H1 (cell line): ENCODE results near the gene STK40. TPM values are rescaled to one million over a fixed set of nuclear protein-coding genes. Genes with fewer than 3 reads are reported as not detected.

Experiments
- CTCF ChIA-PET: fragments of 300-600 bp; sonication (Branson Sonifier 250); formaldehyde crosslinking; loops from one replicate; lab custom pipeline; 2021; ENCODE audit not compliant: partially characterized antibody; lab: Charles Lee
- POLR2A ChIA-PET: fragments of 300-600 bp; sonication (Branson Sonifier 250); formaldehyde crosslinking; loops from one replicate; lab custom pipeline; 2021; ENCODE audit warnings: inconsistent platforms; ENCODE audit not compliant: partially characterized antibody; lab: Charles Lee
- DNase-seq, 2 experiments: peaks; one replicate each; pipeline versions ENCODE4 v3.0.0 to v3.0.0-alpha.2; 2010 to 2022; ENCODE audit warnings: low spot score in 2 of 2, low read depth in 1 of 2, mixed read lengths in 1 of 2
- FAIRE-seq: peaks from 2 replicates; lab custom pipeline; 2011; peaks lifted over from hg19 to GRCh38; lab: Jason Lieb, UNC
- H2AFZ ChIP-seq: 2 replicates; pipeline ENCODE4 v1.8.1; 2012; ENCODE audit warnings: low read length, inconsistent platforms
- H2AK5ac ChIP-seq: 2 replicates; pipeline ENCODE4 v1.6.1; 2013; ENCODE audit warnings: low read depth, low read length
- H2BK120ac ChIP-seq: replicated peaks from 2 replicates; pipeline ENCODE3; 2013; ENCODE audit warnings: low read depth, low read length, inconsistent platforms
- H2BK12ac ChIP-seq: 2 replicates; pipeline ENCODE4 v1.6.1; 2013; ENCODE audit warnings: low read depth, low read length
- H2BK15ac ChIP-seq: 2 replicates; pipeline ENCODE4 v1.6.1; 2013; ENCODE audit warnings: low read length
- H2BK20ac ChIP-seq: 2 replicates; pipeline ENCODE4 v1.6.1; 2013; ENCODE audit warnings: low read length
- H2BK5ac ChIP-seq: 2 replicates; pipeline ENCODE4 v1.6.1; 2013; ENCODE audit warnings: low read depth, low read length
- H3K14ac ChIP-seq: 2 replicates; pipeline ENCODE4 v1.6.1; 2013; ENCODE audit warnings: inconsistent platforms; ENCODE audit not compliant: insufficient read length
- H3K18ac ChIP-seq: 2 replicates; pipeline ENCODE4 v1.6.1; 2013; ENCODE audit warnings: low read length; ENCODE audit errors: extremely low read depth
- H3K23ac ChIP-seq: 2 replicates; pipeline ENCODE4 v1.6.1; 2013; ENCODE audit warnings: inconsistent platforms; ENCODE audit not compliant: insufficient read length
- H3K23me2 ChIP-seq: 2 replicates; pipeline ENCODE4 v1.6.1; 2013; ENCODE audit warnings: low read depth, low read length
- H3K27ac ChIP-seq: 2 replicates; pipeline ENCODE4 v1.6.1; 2011; ENCODE audit warnings: low read depth, low read length, inconsistent platforms
- H3K27me3 ChIP-seq, 4 experiments: replicated peaks in 1 of 4; 1 replicate in 1 of 4; 2 replicates in 3 of 4; pipeline versions ENCODE4 v1.6.1 to v1.8.1; 2011 to 2013; ENCODE audit warnings: low read length in 3 of 4, mild to moderate bottlenecking in 3 of 4, inconsistent platforms in 2 of 4, mixed read lengths in 2 of 4, moderate library complexity in 1 of 4; ENCODE audit not compliant: control insufficient read depth in 3 of 4, insufficient read depth in 3 of 4; ENCODE audit errors: extremely low read depth in 1 of 4
- H3K36me3 ChIP-seq, 4 experiments: 2 replicates each; pipeline versions ENCODE4 v1.6.1 to v1.8.1; 2011 to 2013; ENCODE audit warnings: mild to moderate bottlenecking in 4 of 4, low read length in 3 of 4, moderate library complexity in 2 of 4, control low read depth in 1 of 4, inconsistent platforms in 1 of 4; ENCODE audit not compliant: insufficient read depth in 4 of 4, control insufficient read depth in 2 of 4
- H3K4ac ChIP-seq: replicated peaks from 2 replicates; pipeline ENCODE3; 2013; ENCODE audit warnings: low read length, low read depth, mixed read lengths, inconsistent platforms; ENCODE audit not compliant: insufficient read length
- H3K4me1 ChIP-seq, 4 experiments: replicated peaks in 1 of 4; 1 replicate in 1 of 4; 2 replicates in 3 of 4; pipeline versions ENCODE4 v1.6.1 to v1.8.1; 2011 to 2013; ENCODE audit warnings: low read length in 3 of 4, inconsistent platforms in 2 of 4, mixed read lengths in 1 of 4; ENCODE audit not compliant: insufficient read depth in 4 of 4, control insufficient read depth in 3 of 4
- H3K4me2 ChIP-seq, 2 experiments: 2 replicates each; pipeline versions ENCODE4 v1.6.1 to v1.8.1; 2011 to 2013; ENCODE audit warnings: low read depth in 2 of 2, low read length in 2 of 2, control low read depth in 1 of 2, inconsistent platforms in 1 of 2, mild to moderate bottlenecking in 1 of 2; ENCODE audit not compliant: insufficient read depth in 1 of 2
- H3K4me3 ChIP-seq, 4 experiments: fragments of 200-600, 300-600 bp in 1 of 4; sonication (generic), shearing (Covaris generic), sonication (Bioruptor Twin) in 1 of 4; 2 replicates each; pipeline versions ENCODE4 v1.5.1 to v1.8.1; 2011 to 2016; ENCODE audit warnings: low read length in 4 of 4, low read depth in 3 of 4, control low read depth in 2 of 4, inconsistent platforms in 2 of 4, mild to moderate bottlenecking in 2 of 4, mixed read lengths in 1 of 4, moderate library complexity in 1 of 4; ENCODE audit not compliant: insufficient read depth in 2 of 4; ENCODE audit errors: extremely low read depth in 1 of 4
- H3K56ac ChIP-seq: replicated peaks from 2 replicates; pipeline ENCODE3; 2013; ENCODE audit warnings: low read depth, mild to moderate bottlenecking, mixed read lengths, low read length, inconsistent platforms; ENCODE audit not compliant: insufficient read length
- H3K79me1 ChIP-seq: 2 replicates; pipeline ENCODE4 v1.6.1; 2013; ENCODE audit warnings: low read depth, low read length, control low read depth
- H3K79me2 ChIP-seq, 2 experiments: 2 replicates each; pipeline versions ENCODE4 v1.6.1 to v1.8.1; 2012 to 2013; ENCODE audit warnings: low read length in 2 of 2, mild to moderate bottlenecking in 2 of 2, inconsistent platforms in 1 of 2; ENCODE audit not compliant: insufficient read depth in 2 of 2, control insufficient read depth in 1 of 2
- H3K9ac ChIP-seq, 4 experiments: replicated peaks in 1 of 4; 1 replicate in 1 of 4; 2 replicates in 3 of 4; pipeline versions ENCODE4 v1.6.1 to v1.8.1; 2011 to 2013; ENCODE audit warnings: low read depth in 3 of 4, low read length in 3 of 4, control low read depth in 2 of 4, mild to moderate bottlenecking in 2 of 4, moderate library complexity in 2 of 4, inconsistent platforms in 1 of 4; ENCODE audit errors: extremely low read depth in 1 of 4
- H3K9me3 ChIP-seq, 2 experiments: 2 replicates each; pipeline versions ENCODE4 v1.6.1 to v1.8.1; 2012 to 2013; ENCODE audit warnings: mild to moderate bottlenecking in 2 of 2, moderate library complexity in 2 of 2, control low read depth in 1 of 2, inconsistent platforms in 1 of 2, low read depth in 1 of 2, low read length in 1 of 2, mixed read lengths in 1 of 2; ENCODE audit not compliant: insufficient read depth in 2 of 2
- H4K20me1 ChIP-seq, 2 experiments: replicated peaks in 1 of 2; 2 replicates each; pipeline versions ENCODE3 to v1.8.1; 2011 to 2013; ENCODE audit warnings: inconsistent platforms in 2 of 2, low read length in 2 of 2, mild to moderate bottlenecking in 1 of 2; ENCODE audit not compliant: insufficient read depth in 2 of 2, control insufficient read depth in 1 of 2
- H4K5ac ChIP-seq: 2 replicates; pipeline ENCODE4 v1.6.1; 2013; ENCODE audit warnings: low read length, low read depth, mixed read lengths, inconsistent platforms; ENCODE audit not compliant: insufficient read length
- H4K8ac ChIP-seq: 2 replicates; pipeline ENCODE4 v1.8.0; 2013; ENCODE audit warnings: mild to moderate bottlenecking, moderate library complexity, low read length, inconsistent platforms; ENCODE audit not compliant: insufficient read depth; ENCODE audit errors: extremely low read depth
- H4K91ac ChIP-seq: replicated peaks from 2 replicates; pipeline ENCODE3; 2013; ENCODE audit warnings: low read length, mixed read lengths, inconsistent platforms; ENCODE audit not compliant: insufficient read length
- BACH1 ChIP-seq: IDR thresholded peaks from 2 replicates; pipeline ENCODE4 v1.6.1; 2012; ENCODE audit warnings: low read length, improper control_type of control experiment
- CEBPB ChIP-seq: IDR thresholded peaks from 2 replicates; pipeline ENCODE4 v1.6.1; 2012; ENCODE audit warnings: low read depth, low read length
- GTF2F1 ChIP-seq: IDR thresholded peaks from 2 replicates; pipeline ENCODE4 v1.6.1; 2012; ENCODE audit warnings: low read depth, low read length, improper control_type of control experiment, borderline replicate concordance
- HDAC2 ChIP-seq, 2 experiments: fragments of 300-600 bp in 1 of 2; sonication (generic) in 1 of 2; IDR thresholded peaks; 2 replicates each; pipeline ENCODE4 v1.6.1; 2011 to 2012; ENCODE audit warnings: low read depth in 2 of 2, low read length in 2 of 2, mild to moderate bottlenecking in 2 of 2, moderate library complexity in 2 of 2, borderline replicate concordance in 1 of 2, inconsistent platforms in 1 of 2
- KDM5A ChIP-seq: fragments of 200-600 bp; IDR thresholded peaks from 2 replicates; pipeline ENCODE4 v1.7.1; 2012; ENCODE audit warnings: mild to moderate bottlenecking, low read length, inconsistent platforms, mixed read lengths
- MAFK ChIP-seq: IDR thresholded peaks from 2 replicates; pipeline ENCODE4 v1.6.1; 2012; ENCODE audit warnings: low read depth, mild to moderate bottlenecking, improper control_type of control experiment, low read length
- NANOG ChIP-seq: IDR thresholded peaks from 2 replicates; pipeline ENCODE4 v1.6.1; 2011; ENCODE audit warnings: low read length, low read depth, mild to moderate bottlenecking, inconsistent platforms; ENCODE audit not compliant: insufficient read depth, poor library complexity, severe bottlenecking
- POLR2A ChIP-seq, 2 experiments: IDR thresholded peaks; 1 replicate in 1 of 2; 2 replicates in 1 of 2; pipeline ENCODE4 v1.6.1; 2011; ENCODE audit warnings: low read depth in 2 of 2, low read length in 2 of 2, mild to moderate bottlenecking in 2 of 2; ENCODE audit errors: control extremely low read depth in 1 of 2
- POLR2AphosphoS5 ChIP-seq: IDR thresholded peaks from 2 replicates; pipeline ENCODE4 v1.6.1; 2011; ENCODE audit warnings: low read depth, low read length
- SIN3A ChIP-seq, 2 experiments: IDR thresholded peaks in 1 of 2; conservative IDR thresholded peaks in 1 of 2; 2 replicates each; pipeline ENCODE4 v1.6.1; 2011 to 2012; ENCODE audit warnings: low read length in 2 of 2, improper control_type of control experiment in 1 of 2, low read depth in 1 of 2, mild to moderate bottlenecking in 1 of 2
- SP1 ChIP-seq: IDR thresholded peaks from 2 replicates; pipeline ENCODE4 v1.6.1; 2011; ENCODE audit warnings: low read depth, low read length
- SP4 ChIP-seq: IDR thresholded peaks from 2 replicates; pipeline ENCODE4 v1.6.1; 2012; ENCODE audit warnings: low read length, inconsistent platforms
- SUZ12 ChIP-seq: fragments of 200-600 bp; sonication (generic); IDR thresholded peaks from 2 replicates; pipeline ENCODE4 v1.6.1; 2012; ENCODE audit warnings: mild to moderate bottlenecking, inconsistent platforms, low read length, moderate library complexity, mixed read lengths
- TAF1 ChIP-seq: IDR thresholded peaks from 2 replicates; pipeline ENCODE4 v1.6.1; 2011; ENCODE audit warnings: mild to moderate bottlenecking, low read depth, low read length
- YY1 ChIP-seq: IDR thresholded peaks from 2 replicates; pipeline ENCODE4 v1.6.1; 2011; ENCODE audit warnings: low read depth, mild to moderate bottlenecking, low read length
- WGBS, 2 experiments: shearing (Covaris generic) in 1 of 2; methylation state at CpG; one replicate each; pipeline versions ENCODE4 v1.1.6 to v1.1.7; 2013 to 2015; ENCODE audit warnings: low lambda C conversion rate in 2 of 2, mixed read lengths in 2 of 2, inconsistent platforms in 1 of 2, low coverage in 1 of 2, missing lambda C conversion rate in 1 of 2; ENCODE audit not compliant: insufficient replicate concordance in 2 of 2, insufficient coverage in 1 of 2, insufficient read length in 1 of 2; ENCODE audit errors: extremely low coverage in 1 of 2, missing lambda C conversion rate in 1 of 2; 5-methylcytosine and 5-hydroxymethylcytosine counted together
- polyA plus RNA-seq, 7 experiments: library from polyadenylated mRNA; depleted of rRNA in 3 of 7; stranded (reverse) in 5 of 7; unstranded in 2 of 7; fragments of >200 nt in 5 of 7; fragments of 200-250 nt in 2 of 7; gene quantifications; 1 replicate in 5 of 7; 2 replicates in 1 of 7; 4 replicates in 1 of 7; pipeline versions ENCODE4 v1.2.1 to v1.2.3, GENCODE V29; 2011 to 2013; ENCODE audit warnings: missing spikeins in 2 of 7, mixed read lengths in 2 of 7
- total RNA-seq: library from RNA; stranded (reverse); fragmentation: NEBNext Ultra II Directional; extraction: Animal tissue kit (Norgen Biotek cat#: 25700); gene quantifications from 2 replicates; pipeline ENCODE4 v1.2.1, GENCODE V29; 2021

STK40 gene
- total and polyA plus RNA-seq, 2 of the 8 experiments (the other 6 are each of a cell fraction or from before 2014, with no cell fraction given), result 13.6 to 28.6 TPM

DNA sequence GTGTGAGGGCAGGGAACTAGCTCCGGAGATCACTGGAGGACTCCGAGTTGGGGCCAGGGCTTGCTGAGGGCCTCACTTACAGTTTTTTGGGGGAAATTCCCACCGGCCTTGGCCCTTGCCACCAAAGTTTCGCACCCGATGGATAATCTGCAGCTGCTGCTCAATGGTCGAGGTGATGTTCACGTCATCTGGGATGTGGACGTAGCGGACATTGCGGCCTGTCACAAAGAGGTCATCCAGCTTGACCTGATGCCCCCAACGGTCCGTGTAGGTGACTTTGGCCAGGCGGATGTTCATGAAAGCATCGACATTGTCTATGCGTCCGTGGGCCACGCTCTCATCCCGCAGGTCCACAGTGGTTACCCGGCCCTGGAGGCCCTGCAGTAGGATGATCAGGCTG is 8.0 kb upstream of the STK40 start:
- FAIRE-seq, result no peak
- no peak overlapping the region for H3K4ac ChIP-seq
- 95% methylated on average over 19 of the region's 19 CpGs; no CpG with 5 or more reads in 1 of the 2 experiments for WGBS, 2 experiments
- no peak overlapping the region for H3K4me3 ChIP-seq
- H3K23me2 ChIP-seq, result peaks cover 4% of the 10 kb centered on the region; the same call in 1 of the 2 replicates
- no peak overlapping the region for H2BK120ac ChIP-seq
- H3K79me1 ChIP-seq, result peaks cover 5% of the 10 kb centered on the region; the same call in 1 of the 2 replicates
- no peak overlapping the region for H3K4me2 ChIP-seq
- H2BK20ac ChIP-seq, result no peak overlapping the region
- H2AFZ ChIP-seq, result no peak overlapping the region
- no peaks in the 10 kb centered on the region for H3K9me3 ChIP-seq
- no peak for DNase-seq
- ChIA-PET CTCF (interaction anchor here (0.6 to 1.7 kb wide), 5 partner anchors 25 to 298 kb away, joined by 3 to 4 read pairs (median 3); no protein-coding TSS in a partner anchor), POLR2A (interaction anchor here (0.7 kb wide), 1 partner anchor 72 kb away, joined by 3 read pairs; no protein-coding TSS in a partner anchor)
- peaks cover 6 to 24% (median 17%) of the 10 kb centered on the region in 4 experiments for H3K36me3 ChIP-seq
- peaks cover 0 to 9% of the 10 kb centered on the region in 2 experiments for H4K20me1 ChIP-seq
- no peak overlapping the region for H3K14ac ChIP-seq
- H3K56ac ChIP-seq, result no peak overlapping the region
- H3K4me1 ChIP-seq, result peaks cover 0 to 2% (median 0%) of the 10 kb centered on the region in 4 experiments; a peak in 1 of 7 replicates
- no peak overlapping the region for H2BK5ac ChIP-seq
- H4K5ac ChIP-seq, result no peak overlapping the region
- no peak overlapping the region for H2BK15ac ChIP-seq
- H3K9ac ChIP-seq, result no peak overlapping the region
- H2BK12ac ChIP-seq, result no peak overlapping the region
- H3K79me2 ChIP-seq, result peaks cover 0 to 11% of the 10 kb centered on the region in 2 experiments; a peak in 3 of 4 replicates
- no peak overlapping the region for H4K91ac ChIP-seq
- no peak overlapping the region for H2AK5ac ChIP-seq
- no peak overlapping the region for H3K27ac ChIP-seq
- no peak overlapping the region for H3K18ac ChIP-seq
- no peaks in the 10 kb centered on the region for H3K27me3 ChIP-seq
- no peak overlapping the region for H4K8ac ChIP-seq
- H3K23ac ChIP-seq, result no peak overlapping the region
- TF ChIP-seq HDAC2 (IDR thresholded peaks at IDR 0.05; ENCODE audit: borderline replicate concordance in 1 of 2, low read depth in 2 of 2, low read length in 2 of 2), result no peak
- TF ChIP-seq SUZ12, result no peak
- TF ChIP-seq YY1, result no peak
- TF ChIP-seq CEBPB, result no peak
- TF ChIP-seq KDM5A, result no peak
- TF ChIP-seq MAFK, result no peak
- no peak for TF ChIP-seq POLR2AphosphoS5
- TF ChIP-seq SP4, result no peak
- no peak for TF ChIP-seq TAF1
- TF ChIP-seq SP1, result no peak
- TF ChIP-seq BACH1, result no peak
- no peak for TF ChIP-seq GTF2F1
- no peak for TF ChIP-seq NANOG
- TF ChIP-seq SIN3A (conservative IDR thresholded peaks at IDR 0.05 in 1 of 2, IDR thresholded peaks at IDR 0.05 in 1 of 2; ENCODE audit: low read depth in 1 of 2, low read length in 2 of 2), result no peak
- no peak for TF ChIP-seq POLR2A (IDR thresholded peaks at IDR 0.05; ENCODE audit: control extremely low read depth in 1 of 2, low read depth in 2 of 2, low read length in 2 of 2)
